HL-60 (cell line): Measurements from ENCODE around the gene TMC4.
A peak's percentile ranks its signal among the peaks of the same experiment; 100 is the strongest.

Experiments used
- DNase-seq, 2 experiments: peaks; one replicate each; pipeline ENCODE4 v3.0.0-alpha.2; 2010 to 2020; ENCODE audit warnings: low read depth in 1 of 2, low spot score in 1 of 2
- H3K27ac ChIP-seq: fragments of 250-450 bp; sonication (Bioruptor Pico); replicated peaks from 2 replicates; pipeline ENCODE4 v1.5.1; 2020; ENCODE audit warnings: mild to moderate bottlenecking, moderate library complexity
- H3K27me3 ChIP-seq: fragments of 250-450 bp; sonication (Bioruptor Pico); 2 replicates; pipeline ENCODE4 v1.5.1; 2021; ENCODE audit warnings: mild to moderate bottlenecking, moderate library complexity; ENCODE audit not compliant: insufficient read depth, poor library complexity, severe bottlenecking
- H3K4me3 ChIP-seq: replicated peaks from 2 replicates; pipeline ENCODE4 v1.5.1; 2011; ENCODE audit warnings: mild to moderate bottlenecking, control low read depth, low read length; ENCODE audit not compliant: insufficient read depth
- GABPA ChIP-seq: IDR thresholded peaks from 2 replicates; pipeline ENCODE4 v1.6.1; 2012; ENCODE audit warnings: low read depth
- POLR2AphosphoS5 ChIP-seq: IDR thresholded peaks from 2 replicates; pipeline ENCODE4 v1.6.1; 2012; ENCODE audit warnings: low read depth
- SPI1 ChIP-seq: IDR thresholded peaks from 2 replicates; pipeline ENCODE4 v1.6.1; 2012; ENCODE audit warnings: low read depth, mild to moderate bottlenecking, borderline replicate concordance
- TF ChIP-seq, protein P1 (sequence below): IDR thresholded peaks from one replicate; pipeline ENCODE4 v1.5.1; 2011; ENCODE audit warnings: low read length, control low read depth, inconsistent platforms; ENCODE audit not compliant: insufficient read depth
- TF ChIP-seq, protein P2 (sequence below): IDR thresholded peaks from 2 replicates; pipeline ENCODE4 v1.6.1; 2012; ENCODE audit warnings: low read depth; ENCODE audit not compliant: insufficient replicate concordance

TMC4 gene

DNA sequence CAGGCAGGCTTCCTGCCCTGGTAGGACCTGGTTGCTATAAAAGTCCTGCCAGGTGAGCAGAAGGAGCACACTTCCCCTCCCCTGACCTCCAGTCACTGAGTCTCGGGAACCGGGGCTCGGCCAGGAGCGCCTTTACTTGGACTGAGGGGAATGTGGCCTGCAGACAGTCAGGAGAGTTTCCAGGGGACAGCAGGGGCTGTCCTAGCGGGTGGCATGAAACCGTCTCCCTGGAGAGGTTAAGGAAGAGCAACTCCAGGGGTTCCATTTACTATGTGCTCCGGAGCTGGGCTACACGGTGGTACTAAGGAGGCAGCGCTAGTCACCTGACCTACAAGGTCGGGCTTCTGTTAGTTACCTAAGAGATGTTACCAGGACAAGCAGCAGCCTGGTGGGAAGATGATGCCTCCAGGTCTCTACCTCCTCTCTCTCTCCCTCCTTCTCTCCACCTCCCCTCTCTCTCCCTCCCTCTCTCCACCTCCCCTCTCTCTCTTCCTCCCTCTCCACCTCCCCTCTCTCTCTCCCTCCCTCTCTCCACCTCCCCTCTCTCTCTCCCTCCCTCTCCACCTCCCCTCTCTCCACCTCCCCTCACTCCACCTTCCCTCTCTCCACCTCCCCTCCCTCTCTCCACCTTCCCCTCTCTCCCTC lies 39.5 kb downstream of the TMC4 start:
- H3K27ac ChIP-seq: no peak overlapping the region
- TF ChIP-seq SPI1: no peak
- no peak; the same call in 1 of the 2 replicates for TF ChIP-seq POLR2AphosphoS5
- TF ChIP-seq, protein P1, sequence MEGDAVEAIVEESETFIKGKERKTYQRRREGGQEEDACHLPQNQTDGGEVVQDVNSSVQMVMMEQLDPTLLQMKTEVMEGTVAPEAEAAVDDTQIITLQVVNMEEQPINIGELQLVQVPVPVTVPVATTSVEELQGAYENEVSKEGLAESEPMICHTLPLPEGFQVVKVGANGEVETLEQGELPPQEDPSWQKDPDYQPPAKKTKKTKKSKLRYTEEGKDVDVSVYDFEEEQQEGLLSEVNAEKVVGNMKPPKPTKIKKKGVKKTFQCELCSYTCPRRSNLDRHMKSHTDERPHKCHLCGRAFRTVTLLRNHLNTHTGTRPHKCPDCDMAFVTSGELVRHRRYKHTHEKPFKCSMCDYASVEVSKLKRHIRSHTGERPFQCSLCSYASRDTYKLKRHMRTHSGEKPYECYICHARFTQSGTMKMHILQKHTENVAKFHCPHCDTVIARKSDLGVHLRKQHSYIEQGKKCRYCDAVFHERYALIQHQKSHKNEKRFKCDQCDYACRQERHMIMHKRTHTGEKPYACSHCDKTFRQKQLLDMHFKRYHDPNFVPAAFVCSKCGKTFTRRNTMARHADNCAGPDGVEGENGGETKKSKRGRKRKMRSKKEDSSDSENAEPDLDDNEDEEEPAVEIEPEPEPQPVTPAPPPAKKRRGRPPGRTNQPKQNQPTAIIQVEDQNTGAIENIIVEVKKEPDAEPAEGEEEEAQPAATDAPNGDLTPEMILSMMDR: no peak
- TF ChIP-seq, protein P2, sequence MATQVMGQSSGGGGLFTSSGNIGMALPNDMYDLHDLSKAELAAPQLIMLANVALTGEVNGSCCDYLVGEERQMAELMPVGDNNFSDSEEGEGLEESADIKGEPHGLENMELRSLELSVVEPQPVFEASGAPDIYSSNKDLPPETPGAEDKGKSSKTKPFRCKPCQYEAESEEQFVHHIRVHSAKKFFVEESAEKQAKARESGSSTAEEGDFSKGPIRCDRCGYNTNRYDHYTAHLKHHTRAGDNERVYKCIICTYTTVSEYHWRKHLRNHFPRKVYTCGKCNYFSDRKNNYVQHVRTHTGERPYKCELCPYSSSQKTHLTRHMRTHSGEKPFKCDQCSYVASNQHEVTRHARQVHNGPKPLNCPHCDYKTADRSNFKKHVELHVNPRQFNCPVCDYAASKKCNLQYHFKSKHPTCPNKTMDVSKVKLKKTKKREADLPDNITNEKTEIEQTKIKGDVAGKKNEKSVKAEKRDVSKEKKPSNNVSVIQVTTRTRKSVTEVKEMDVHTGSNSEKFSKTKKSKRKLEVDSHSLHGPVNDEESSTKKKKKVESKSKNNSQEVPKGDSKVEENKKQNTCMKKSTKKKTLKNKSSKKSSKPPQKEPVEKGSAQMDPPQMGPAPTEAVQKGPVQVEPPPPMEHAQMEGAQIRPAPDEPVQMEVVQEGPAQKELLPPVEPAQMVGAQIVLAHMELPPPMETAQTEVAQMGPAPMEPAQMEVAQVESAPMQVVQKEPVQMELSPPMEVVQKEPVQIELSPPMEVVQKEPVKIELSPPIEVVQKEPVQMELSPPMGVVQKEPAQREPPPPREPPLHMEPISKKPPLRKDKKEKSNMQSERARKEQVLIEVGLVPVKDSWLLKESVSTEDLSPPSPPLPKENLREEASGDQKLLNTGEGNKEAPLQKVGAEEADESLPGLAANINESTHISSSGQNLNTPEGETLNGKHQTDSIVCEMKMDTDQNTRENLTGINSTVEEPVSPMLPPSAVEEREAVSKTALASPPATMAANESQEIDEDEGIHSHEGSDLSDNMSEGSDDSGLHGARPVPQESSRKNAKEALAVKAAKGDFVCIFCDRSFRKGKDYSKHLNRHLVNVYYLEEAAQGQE: no peak
- no peak for TF ChIP-seq GABPA
- no peaks in the 10 kb centered on the region for H3K27me3 ChIP-seq
- no peak overlapping the region for H3K4me3 ChIP-seq
- peak; percentile 34 to 99 for DNase-seq

DNA sequence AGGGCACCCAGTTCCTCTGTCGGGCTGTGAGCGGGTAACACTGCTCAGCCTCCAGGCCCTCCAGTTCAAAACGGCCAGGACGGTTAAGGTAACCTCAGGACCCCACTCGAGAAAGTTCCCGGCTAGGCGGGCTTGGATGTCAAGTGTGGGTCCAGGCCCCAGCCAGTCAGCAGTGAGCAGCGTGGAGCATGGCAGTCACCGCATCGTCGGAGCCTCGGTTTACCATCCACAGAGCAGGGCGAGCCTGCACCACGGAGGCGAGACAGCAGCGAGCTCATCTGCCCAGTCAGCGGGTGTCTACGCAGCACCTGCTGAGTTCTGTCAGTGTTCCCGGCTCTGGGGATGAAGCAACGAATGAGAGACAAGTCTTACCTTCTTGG lies 43.4 kb downstream of the TMC4 start:
- no peak for DNase-seq
- H3K27me3 ChIP-seq: no peaks in the 10 kb centered on the region
- H3K4me3 ChIP-seq: no peak overlapping the region
- no peak overlapping the region for H3K27ac ChIP-seq
- no peak for TF ChIP-seq SPI1

DNA sequence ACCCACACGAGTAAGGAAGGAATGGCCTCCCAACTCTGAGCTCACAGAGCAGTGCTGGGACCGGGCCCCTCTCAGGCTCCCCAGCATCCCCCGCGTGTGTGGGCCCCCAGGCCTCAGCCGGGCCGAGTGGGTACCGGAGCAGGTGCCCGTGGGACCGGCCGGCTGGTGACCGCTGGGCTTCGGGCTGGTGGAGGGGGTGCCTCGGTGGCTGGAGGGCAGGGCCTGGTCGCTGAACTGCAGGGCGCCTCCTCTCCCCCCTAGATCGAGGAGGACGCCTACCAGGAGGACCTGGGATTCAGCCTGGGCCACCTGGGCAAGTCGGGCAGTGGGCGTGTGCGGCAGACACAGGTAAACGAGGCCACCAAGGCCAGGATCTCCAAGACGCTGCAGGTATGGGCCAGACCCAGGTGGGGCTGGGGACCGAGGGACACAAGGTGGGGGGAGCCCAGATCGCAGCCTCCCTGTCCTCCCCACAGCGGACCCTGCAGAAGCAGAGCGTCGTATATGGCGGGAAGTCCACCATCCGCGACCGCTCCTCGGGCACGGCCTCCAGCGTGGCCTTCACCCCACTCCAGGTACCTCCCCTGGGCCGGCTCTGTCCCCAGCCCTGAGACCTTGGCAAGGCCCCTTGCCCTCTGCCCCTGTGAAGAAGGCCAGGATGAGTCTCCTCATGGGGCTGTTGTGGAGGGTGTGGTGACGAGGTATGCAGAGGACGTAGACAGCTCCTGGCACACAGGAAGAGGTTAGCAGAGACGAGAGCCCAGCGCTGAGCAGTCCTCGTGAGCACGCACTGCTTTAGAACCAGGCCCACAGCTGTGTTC lies 44.0 kb downstream of the TMC4 start:
- Histone ChIP-seq H3K27ac (no peak overlapping the region), H3K4me3 (no peak overlapping the region), H3K27me3 (no peaks in the 10 kb centered on the region)
- no peak for DNase-seq
- no peak for TF ChIP-seq SPI1

DNA sequence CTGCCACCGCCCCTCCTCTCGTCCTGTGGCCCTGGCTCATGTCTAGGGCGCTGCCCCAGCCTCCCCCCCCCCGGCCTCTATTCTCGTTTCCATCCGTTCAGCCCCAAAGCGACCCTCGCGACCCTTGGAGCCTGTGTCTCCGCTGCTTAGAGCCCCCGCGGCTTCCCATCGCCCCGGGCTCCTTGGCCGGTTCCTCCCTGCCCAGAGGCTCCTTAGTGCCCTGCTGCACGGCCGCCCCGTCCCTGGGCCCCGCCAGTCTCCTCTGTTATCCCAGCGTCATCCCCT lies 44.6 kb downstream of the TMC4 start:
- DNase-seq: no peak
- TF ChIP-seq POLR2AphosphoS5: no peak
- TF ChIP-seq SPI1: no peak
- TF ChIP-seq GABPA: no peak
- TF ChIP-seq, protein P2: no peak
- TF ChIP-seq, protein P1: no peak

More for the DNA sequence above, 44.6 kb downstream of the TMC4 start:
- Histone ChIP-seq H3K27me3 (no peaks in the 10 kb centered on the region), H3K27ac (no peak overlapping the region), H3K4me3 (no peak overlapping the region)
